ENCODE results near the gene TTC34.

TTC34 gene

GRCh38 chr1:2635361-2636010 lies 166.0 kb downstream of the TTC34 start:
- H2BK12ac ChIP-seq (ENCODE audit: low read length in 2 of 2) = no peak overlapping the region
- H3K4me3 ChIP-seq (ENCODE audit: insufficient read depth in 1 of 2, low read depth in 1 of 2, low read length in 2 of 2) = no peak overlapping the region
- H2AK5ac ChIP-seq (ENCODE audit: low read length, severe bottlenecking) = no peak overlapping the region
- H3K9ac ChIP-seq (ENCODE audit: low read length) = no peak overlapping the region
- H3K14ac ChIP-seq (ENCODE audit: low read length in 2 of 2) = peak overlapping the region in 1 of 2 experiments; percentile 18
- 73% methylated on average over 10 of the region's 10 CpGs for WGBS
- H3K4me1 ChIP-seq (ENCODE audit: control insufficient read depth, insufficient read depth, low read depth, low read length) = no peaks in the 10 kb centered on the region
- no peak overlapping the region for H2BK120ac ChIP-seq (ENCODE audit: low read depth, low read length)
- H2BK5ac ChIP-seq (ENCODE audit: low read depth, low read length, poor library complexity, severe bottlenecking) = no peak overlapping the region
- peak overlapping the region; percentile 32 for H4K91ac ChIP-seq (ENCODE audit: low read length)
- no peak overlapping the region for H4K8ac ChIP-seq (ENCODE audit: low read length)
- DNase-seq = no peak
- H3K36me3 ChIP-seq (ENCODE audit: control insufficient read depth in 1 of 2, insufficient read depth in 2 of 2, low read depth in 1 of 2, low read length in 2 of 2) = no peaks in the 10 kb centered on the region
- H2AFZ ChIP-seq (ENCODE audit: low read depth, low read length) = no peak overlapping the region
- H3K23ac ChIP-seq (ENCODE audit: low read length in 2 of 2) = no peak overlapping the region
- no peak overlapping the region for H3K27ac ChIP-seq (ENCODE audit: low read length, poor library complexity, severe bottlenecking)
- no peak overlapping the region for H3K18ac ChIP-seq (ENCODE audit: low read depth in 1 of 2, low read length in 2 of 2)
- peaks cover 6% of the 10 kb centered on the region for H3K9me3 ChIP-seq (ENCODE audit: control insufficient read depth, low read length)
- peaks cover 43 to 53% of the 10 kb centered on the region in 2 experiments for H3K27me3 ChIP-seq (ENCODE audit: control insufficient read depth in 1 of 2, insufficient read depth in 1 of 2, low read length in 2 of 2)
- no peak overlapping the region for H2BK15ac ChIP-seq (ENCODE audit: low read depth, poor library complexity, severe bottlenecking)
- H3K4me2 ChIP-seq (ENCODE audit: low read length, poor library complexity, severe bottlenecking) = no peak overlapping the region
- no peak overlapping the region for H3K4ac ChIP-seq (ENCODE audit: low read depth in 1 of 2, low read length in 2 of 2)
- H3K79me1 ChIP-seq (replicated peaks; ENCODE audit: low read length, poor library complexity, severe bottlenecking) = no peaks in the 10 kb centered on the region

- Histone ChIP-seq H4K8ac (ENCODE audit: low read length) (no peak overlapping the region), H3K4me2 (ENCODE audit: low read length, poor library complexity, severe bottlenecking) (no peak overlapping the region), H3K4ac (ENCODE audit: low read depth in 1 of 2, low read length in 2 of 2) (no peak overlapping the region), H3K4me1 (ENCODE audit: control insufficient read depth, insufficient read depth, low read depth, low read length) (no peaks in the 10 kb centered on the region), H3K18ac (ENCODE audit: low read depth in 1 of 2, low read length in 2 of 2) (no peak overlapping the region), H4K91ac (ENCODE audit: low read length) (no peak overlapping the region), H3K4me3 (ENCODE audit: insufficient read depth in 1 of 2, low read depth in 1 of 2, low read length in 2 of 2) (no peak overlapping the region), H2AFZ (ENCODE audit: low read depth, low read length) (no peak overlapping the region), H3K14ac (ENCODE audit: low read length in 2 of 2) (no peak overlapping the region), H2AK5ac (ENCODE audit: low read length, severe bottlenecking) (no peak overlapping the region), H3K79me1 (replicated peaks; ENCODE audit: low read length, poor library complexity, severe bottlenecking) (no peaks in the 10 kb centered on the region), H2BK5ac (ENCODE audit: low read depth, low read length, poor library complexity, severe bottlenecking) (no peak overlapping the region), H3K27ac (ENCODE audit: low read length, poor library complexity, severe bottlenecking) (no peak overlapping the region), H2BK120ac (ENCODE audit: low read depth, low read length) (no peak overlapping the region), H3K9me3 (ENCODE audit: control insufficient read depth, low read length) (peaks cover 6% of the 10 kb centered on the region), H3K36me3 (ENCODE audit: control insufficient read depth in 1 of 2, insufficient read depth in 2 of 2, low read depth in 1 of 2, low read length in 2 of 2) (no peaks in the 10 kb centered on the region), H2BK12ac (ENCODE audit: low read length in 2 of 2) (no peak overlapping the region), H3K23ac (ENCODE audit: low read length in 2 of 2) (no peak overlapping the region), H2BK15ac (ENCODE audit: low read depth, poor library complexity, severe bottlenecking) (no peak overlapping the region), H3K9ac (ENCODE audit: low read length) (no peak overlapping the region), H3K27me3 (ENCODE audit: control insufficient read depth in 1 of 2, insufficient read depth in 1 of 2, low read length in 2 of 2) (peaks cover 51 to 63% of the 10 kb centered on the region in 2 experiments)
- WGBS = 78% methylated on average over 8 of the region's 8 CpGs
- no peak for DNase-seq
These were observed 167.5 kb downstream of the TTC34 start for GRCh38 chr1:2633936-2634491.

DNA sequence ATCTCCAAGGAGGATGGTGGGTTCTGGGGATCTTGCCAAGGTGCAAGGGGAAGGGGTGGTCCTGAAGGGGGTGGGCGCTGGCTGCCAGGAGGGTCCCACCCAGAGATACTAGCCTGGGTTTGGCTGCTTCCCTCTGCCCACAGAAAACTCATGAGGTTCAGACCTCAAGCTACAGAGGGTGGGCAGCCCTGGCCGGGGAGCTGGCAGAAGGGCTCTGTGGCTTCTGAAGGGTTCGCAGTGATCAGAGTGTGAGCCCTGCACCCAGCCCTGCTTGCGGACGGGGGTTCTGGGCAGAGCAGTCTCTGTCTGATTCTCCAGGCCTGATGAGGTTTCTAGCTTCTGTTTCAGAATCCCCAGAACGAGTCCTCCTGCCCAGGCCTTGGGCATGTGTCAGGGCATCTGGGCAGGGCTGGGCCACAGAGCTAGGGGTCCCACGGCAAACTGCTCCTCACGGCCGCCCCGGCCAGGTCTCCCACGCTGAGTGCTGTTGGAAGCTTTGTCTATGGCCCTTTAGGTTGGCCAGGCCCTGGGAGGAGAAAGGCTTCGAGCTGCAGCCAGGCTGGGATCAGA lies 168.0 kb downstream of the TTC34 start:
- Histone ChIP-seq H3K36me3 (ENCODE audit: control insufficient read depth in 1 of 2, insufficient read depth in 2 of 2, low read depth in 1 of 2, low read length in 2 of 2) (no peaks in the 10 kb centered on the region), H3K18ac (ENCODE audit: low read depth in 1 of 2, low read length in 2 of 2) (no peak overlapping the region), H2AK5ac (ENCODE audit: low read length, severe bottlenecking) (no peak overlapping the region), H2BK120ac (ENCODE audit: low read depth, low read length) (no peak overlapping the region), H3K4me2 (ENCODE audit: low read length, poor library complexity, severe bottlenecking) (no peak overlapping the region), H3K23ac (ENCODE audit: low read length in 2 of 2) (no peak overlapping the region), H3K9ac (ENCODE audit: low read length) (no peak overlapping the region), H2BK15ac (ENCODE audit: low read depth, poor library complexity, severe bottlenecking) (no peak overlapping the region), H3K4me3 (ENCODE audit: insufficient read depth in 1 of 2, low read depth in 1 of 2, low read length in 2 of 2) (no peak overlapping the region), H3K4me1 (ENCODE audit: control insufficient read depth, insufficient read depth, low read depth, low read length) (no peaks in the 10 kb centered on the region), H2BK12ac (ENCODE audit: low read length in 2 of 2) (no peak overlapping the region), H3K79me1 (replicated peaks; ENCODE audit: low read length, poor library complexity, severe bottlenecking) (no peaks in the 10 kb centered on the region), H3K9me3 (ENCODE audit: control insufficient read depth, low read length) (peaks cover 6% of the 10 kb centered on the region), H3K27ac (ENCODE audit: low read length, poor library complexity, severe bottlenecking) (no peak overlapping the region), H3K14ac (ENCODE audit: low read length in 2 of 2) (no peak overlapping the region), H3K27me3 (ENCODE audit: control insufficient read depth in 1 of 2, insufficient read depth in 1 of 2, low read length in 2 of 2) (peaks cover 46 to 58% of the 10 kb centered on the region in 2 experiments), H2BK5ac (ENCODE audit: low read depth, low read length, poor library complexity, severe bottlenecking) (no peak overlapping the region), H3K4ac (ENCODE audit: low read depth in 1 of 2, low read length in 2 of 2) (no peak overlapping the region), H4K91ac (ENCODE audit: low read length) (no peak overlapping the region), H2AFZ (ENCODE audit: low read depth, low read length) (no peak overlapping the region), H4K8ac (ENCODE audit: low read length) (no peak overlapping the region)
- WGBS = 82% methylated on average over 12 of the region's 12 CpGs
- DNase-seq = no peak

- Histone ChIP-seq H3K36me3 (ENCODE audit: control insufficient read depth in 1 of 2, insufficient read depth in 2 of 2, low read depth in 1 of 2, low read length in 2 of 2) (no peaks in the 10 kb centered on the region), H4K8ac (ENCODE audit: low read length) (no peak within 1 kb of the TSS), H3K4me3 (ENCODE audit: insufficient read depth in 1 of 2, low read depth in 1 of 2, low read length in 2 of 2) (no peak within 1 kb of the TSS), H3K9me3 (ENCODE audit: control insufficient read depth, low read length) (peaks cover 6% of the 10 kb centered on the region), H2AK5ac (ENCODE audit: low read length, severe bottlenecking) (no peak within 1 kb of the TSS), H3K18ac (ENCODE audit: low read depth in 1 of 2, low read length in 2 of 2) (no peak within 1 kb of the TSS), H3K14ac (ENCODE audit: low read length in 2 of 2) (no peak within 1 kb of the TSS), H3K9ac (ENCODE audit: low read length) (no peak within 1 kb of the TSS), H2BK15ac (ENCODE audit: low read depth, poor library complexity, severe bottlenecking) (no peak within 1 kb of the TSS), H3K4ac (ENCODE audit: low read depth in 1 of 2, low read length in 2 of 2) (no peak within 1 kb of the TSS), H3K27me3 (ENCODE audit: control insufficient read depth in 1 of 2, insufficient read depth in 1 of 2, low read length in 2 of 2) (peaks cover 46 to 58% of the 10 kb centered on the region in 2 experiments), H2BK120ac (ENCODE audit: low read depth, low read length) (no peak within 1 kb of the TSS), H3K4me2 (ENCODE audit: low read length, poor library complexity, severe bottlenecking) (no peak within 1 kb of the TSS), H4K91ac (ENCODE audit: low read length) (no peak within 1 kb of the TSS), H3K23ac (ENCODE audit: low read length in 2 of 2) (no peak within 1 kb of the TSS), H2BK5ac (ENCODE audit: low read depth, low read length, poor library complexity, severe bottlenecking) (no peak within 1 kb of the TSS), H3K79me1 (replicated peaks; ENCODE audit: low read length, poor library complexity, severe bottlenecking) (no peaks in the 10 kb centered on the region), H2BK12ac (ENCODE audit: low read length in 2 of 2) (no peak within 1 kb of the TSS), H2AFZ (ENCODE audit: low read depth, low read length) (no peak within 1 kb of the TSS), H3K4me1 (ENCODE audit: control insufficient read depth, insufficient read depth, low read depth, low read length) (no peaks in the 10 kb centered on the region), H3K27ac (ENCODE audit: low read length, poor library complexity, severe bottlenecking) (no peak within 1 kb of the TSS)
- WGBS = 69% methylated on average over 13 of the region's 16 CpGs
- no peak for DNase-seq
These were observed 168.7 kb downstream of the TTC34 start, which contains the start of gene MMEL1 for GRCh38 chr1:2632561-2633361. Gene MMEL1 (minus strand): TSS chr1:2633016. CDS start chr1:2629484, 3,532 bp downstream.

Data from mesenchymal stem cell (in vitro differentiated cells and primary cell).